Ishikawa (cell line): ENCODE results near the gene TAS2R30.

ENCODE experiments used
- CEBPB ChIP-seq: IDR thresholded peaks from 2 replicates; pipeline ENCODE4 v1.6.1; 2012
- FOXM1 ChIP-seq: IDR thresholded peaks from 2 replicates; pipeline ENCODE4 v1.6.1; 2012; ENCODE audit warnings: low read depth, borderline replicate concordance
- MAX ChIP-seq: IDR thresholded peaks from 2 replicates; pipeline ENCODE4 v1.6.1; 2012
- NFIC ChIP-seq: IDR thresholded peaks from 2 replicates; pipeline ENCODE4 v1.6.1; 2012
- RAD21 ChIP-seq: IDR thresholded peaks from 2 replicates; pipeline ENCODE4 v1.6.1; 2012; ENCODE audit warnings: low read depth
- REST ChIP-seq: IDR thresholded peaks from 2 replicates; pipeline ENCODE4 v1.6.1; 2012; ENCODE audit warnings: low read depth, mild to moderate bottlenecking
- TAF1 ChIP-seq: IDR thresholded peaks from 2 replicates; pipeline ENCODE4 v1.6.1; 2012; ENCODE audit warnings: low read depth, mild to moderate bottlenecking
- USF1 ChIP-seq: IDR thresholded peaks from 2 replicates; pipeline ENCODE4 v1.6.1; 2012
- YY1 ChIP-seq: IDR thresholded peaks from 2 replicates; pipeline ENCODE4 v1.6.1; 2012; ENCODE audit warnings: low read depth
- ZBTB7A ChIP-seq: IDR thresholded peaks from 2 replicates; pipeline ENCODE4 v1.6.1; 2012; ENCODE audit warnings: low read depth

GRCh38 chr12:11154400-11154925 is 20.0 kb upstream of the TAS2R30 start:
- no peak for TF ChIP-seq FOXM1
- TF ChIP-seq CEBPB: no peak
- TF ChIP-seq RAD21: no peak
- no peak for TF ChIP-seq MAX
- no peak for TF ChIP-seq NFIC
- TF ChIP-seq YY1: no peak
- no peak for TF ChIP-seq TAF1
- TF ChIP-seq REST: no peak
- no peak for TF ChIP-seq USF1
- TF ChIP-seq ZBTB7A: no peak
